22Rv1 (cell line): ENCODE results near the gene HMGB3.
"Not testable (repeated sequence)": the region's sequence is repeated elsewhere in the genome, so short reads cannot be mapped to it uniquely, and the experiment has no call there.

Experiments
- H3K27ac ChIP-seq: fragments of 450-650 bp; 2 replicates; pipeline ENCODE4 v1.5.1; 2017
- ZFX ChIP-seq: fragments of 450-650 bp; IDR thresholded peaks from 2 replicates; pipeline ENCODE4 v1.6.1; 2017; ENCODE audit warnings: antibody characterized with exemption, borderline replicate concordance
- TF ChIP-seq, protein P1 (sequence below): fragments of 450-650 bp; IDR thresholded peaks from 2 replicates; pipeline ENCODE4 v1.5.1; 2017; ENCODE audit warnings: mild to moderate bottlenecking

Gene HMGB3

DNA sequence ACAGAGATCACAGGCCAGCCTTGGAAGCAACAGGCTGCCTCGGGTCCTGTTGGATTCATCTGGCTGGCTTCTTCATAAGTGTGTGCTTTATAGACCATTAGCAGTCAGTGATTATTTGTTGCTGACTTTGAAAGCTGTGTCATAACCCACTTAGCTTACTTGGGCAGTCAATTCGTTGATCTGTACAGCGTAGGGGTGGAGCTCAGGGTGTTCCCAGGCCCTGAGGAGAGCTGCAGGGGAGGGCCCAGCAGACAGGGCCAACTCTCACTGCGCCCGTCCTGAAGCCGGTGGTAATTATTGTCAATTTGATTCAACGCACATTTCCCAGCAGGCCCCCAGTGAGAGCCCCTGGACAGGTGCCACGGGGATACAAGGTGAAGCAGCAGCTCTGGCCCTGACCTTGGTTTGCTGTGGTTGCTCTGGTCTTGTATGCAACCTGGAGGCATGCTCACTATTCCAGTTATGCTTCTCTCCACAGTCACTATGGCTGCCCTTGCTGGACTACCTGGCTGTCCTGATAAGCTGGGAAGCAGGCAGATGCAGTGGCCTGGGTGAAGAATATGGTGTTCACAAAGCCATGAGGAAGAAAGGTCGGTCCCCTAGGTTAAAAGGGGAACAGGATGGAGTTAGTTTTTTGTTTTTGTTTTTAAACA lies 40.1 kb upstream of the HMGB3 start:
- TF ChIP-seq, protein P1, sequence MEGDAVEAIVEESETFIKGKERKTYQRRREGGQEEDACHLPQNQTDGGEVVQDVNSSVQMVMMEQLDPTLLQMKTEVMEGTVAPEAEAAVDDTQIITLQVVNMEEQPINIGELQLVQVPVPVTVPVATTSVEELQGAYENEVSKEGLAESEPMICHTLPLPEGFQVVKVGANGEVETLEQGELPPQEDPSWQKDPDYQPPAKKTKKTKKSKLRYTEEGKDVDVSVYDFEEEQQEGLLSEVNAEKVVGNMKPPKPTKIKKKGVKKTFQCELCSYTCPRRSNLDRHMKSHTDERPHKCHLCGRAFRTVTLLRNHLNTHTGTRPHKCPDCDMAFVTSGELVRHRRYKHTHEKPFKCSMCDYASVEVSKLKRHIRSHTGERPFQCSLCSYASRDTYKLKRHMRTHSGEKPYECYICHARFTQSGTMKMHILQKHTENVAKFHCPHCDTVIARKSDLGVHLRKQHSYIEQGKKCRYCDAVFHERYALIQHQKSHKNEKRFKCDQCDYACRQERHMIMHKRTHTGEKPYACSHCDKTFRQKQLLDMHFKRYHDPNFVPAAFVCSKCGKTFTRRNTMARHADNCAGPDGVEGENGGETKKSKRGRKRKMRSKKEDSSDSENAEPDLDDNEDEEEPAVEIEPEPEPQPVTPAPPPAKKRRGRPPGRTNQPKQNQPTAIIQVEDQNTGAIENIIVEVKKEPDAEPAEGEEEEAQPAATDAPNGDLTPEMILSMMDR: no peak
- TF ChIP-seq ZFX: no peak

GRCh38 chrX:150944233-150944632 lies 38.9 kb upstream of the HMGB3 start:
- TF ChIP-seq, protein P1: no peak
- no peak for TF ChIP-seq ZFX
- H3K27ac ChIP-seq: no peak overlapping the region

More for the DNA sequence above, 40.1 kb upstream of the HMGB3 start:
- no peak overlapping the region for H3K27ac ChIP-seq

DNA sequence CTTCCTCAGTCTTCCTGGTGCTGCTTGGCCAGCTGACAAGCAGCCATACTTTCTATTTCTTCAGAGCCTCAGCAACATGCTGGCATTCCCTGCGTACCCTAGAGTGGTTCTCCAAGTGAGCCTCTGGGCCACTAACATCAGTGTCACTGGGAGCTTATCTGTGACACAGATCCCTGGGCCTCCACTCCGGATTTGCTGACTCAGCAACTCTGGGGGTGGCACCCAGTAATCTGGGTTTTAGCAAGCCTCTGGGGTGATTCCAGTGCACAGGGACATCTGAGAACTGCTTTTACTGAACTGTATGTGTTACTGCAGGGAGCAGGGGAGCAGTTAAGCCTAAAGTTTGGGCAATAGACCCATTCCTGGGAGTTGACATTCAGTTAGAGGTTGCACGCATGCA lies 28.2 kb upstream of the HMGB3 start:
- TF ChIP-seq, protein P1: no peak
- TF ChIP-seq ZFX: no peak
- no peak overlapping the region for H3K27ac ChIP-seq

DNA sequence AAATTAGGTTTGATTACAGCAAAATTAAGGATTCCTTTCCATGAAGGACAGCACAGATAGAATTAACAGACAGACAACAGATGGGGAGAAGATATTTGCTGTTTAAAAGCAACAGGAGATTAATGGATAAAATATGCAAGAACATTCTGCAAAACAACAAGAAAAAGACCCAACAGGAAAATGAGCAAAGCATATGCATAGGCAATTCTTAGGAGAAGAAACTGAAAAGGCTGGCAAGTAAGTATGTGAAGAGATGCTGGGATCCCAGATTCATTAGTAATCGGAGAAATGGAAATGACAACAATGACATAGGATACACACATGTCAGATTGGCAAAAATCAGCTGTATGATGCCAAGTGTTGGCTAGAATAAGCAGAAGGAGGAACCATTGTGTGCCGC lies 27.5 kb upstream of the HMGB3 start:
- no peak for TF ChIP-seq ZFX
- TF ChIP-seq, protein P1: no peak
- no peak overlapping the region for H3K27ac ChIP-seq

DNA sequence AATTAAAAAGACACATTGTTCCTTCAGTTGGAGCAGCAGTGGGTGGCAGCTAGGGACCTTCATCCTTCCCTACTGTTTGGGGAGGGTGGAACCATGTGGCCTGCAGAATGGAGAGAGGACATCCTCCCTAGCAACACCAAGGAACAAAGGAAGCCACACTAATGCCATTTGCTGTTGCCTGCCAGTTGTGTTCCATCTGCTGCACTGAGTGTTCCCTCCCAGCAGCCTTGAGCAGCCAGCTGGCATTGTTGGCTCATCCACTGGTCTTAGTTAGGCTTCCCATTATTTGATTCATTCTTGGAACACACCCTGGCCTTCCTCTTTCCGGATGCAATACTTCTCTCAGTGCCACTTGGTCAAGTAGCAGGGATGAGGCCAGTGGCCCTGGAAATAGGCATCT lies 25.0 kb upstream of the HMGB3 start:
- no peak for TF ChIP-seq ZFX
- TF ChIP-seq, protein P1: no peak
- no peak overlapping the region for H3K27ac ChIP-seq

GRCh38 chrX:150959557-150959956 lies 23.6 kb upstream of the HMGB3 start:
- no peak overlapping the region for H3K27ac ChIP-seq
- TF ChIP-seq ZFX: no peak
- TF ChIP-seq, protein P1: no peak

GRCh38 chrX:150961631-150962030 lies 21.5 kb upstream of the HMGB3 start:
- no peak overlapping the region for H3K27ac ChIP-seq
- no peak for TF ChIP-seq ZFX
- TF ChIP-seq, protein P1: no peak

- H3K27ac ChIP-seq: not testable (repeated sequence)
Observed at GRCh38 chrX:150964416-150964815, 18.7 kb upstream of the HMGB3 start.
